SU-DHL-6 (cell line): Measurements from ENCODE around the gene SEMA3B.

ENCODE experiments used
- H2AFZ ChIP-seq: fragments of 200-600 bp; sonication (generic); 2 replicates; pipeline ENCODE4 v1.6.1; 2014; ENCODE audit warnings: low read depth, mild to moderate bottlenecking, moderate library complexity, mixed read lengths, antibody characterized with exemption, low read length; ENCODE audit not compliant: severe bottlenecking
- H3F3A ChIP-seq: fragments of 200-600 bp; shearing (Covaris generic); 2 replicates; pipeline ENCODE4 v1.6.0; 2016; ENCODE audit warnings: antibody characterized with exemption, mild to moderate bottlenecking; ENCODE audit not compliant: insufficient read depth
- H3K27ac ChIP-seq: fragments of 200-600 bp; sonication (generic); 2 replicates; pipeline ENCODE4 v1.5.1; 2016; ENCODE audit warnings: low read depth, mild to moderate bottlenecking, low read length, moderate library complexity, mixed read lengths
- H3K27me3 ChIP-seq: fragments of 200-600 bp; sonication (generic), shearing (Covaris generic); 2 replicates; pipeline ENCODE4 v1.6.0; 2014; ENCODE audit warnings: mild to moderate bottlenecking, low read length
- H3K36me3 ChIP-seq: fragments of 200-600 bp; sonication (generic); 2 replicates; pipeline ENCODE4 v1.6.1; 2014; ENCODE audit warnings: mild to moderate bottlenecking, low read length, mixed read lengths
- H3K4me2 ChIP-seq: fragments of 300-600, 200-600 bp; shearing (Covaris generic), sonication (generic); 2 replicates; pipeline ENCODE4 v1.6.0; 2014; ENCODE audit warnings: low read length, low read depth, mild to moderate bottlenecking; ENCODE audit not compliant: poor library complexity, severe bottlenecking
- H3K4me3 ChIP-seq: fragments of 200-600 bp; sonication (generic); 2 replicates; pipeline ENCODE4 v1.5.1; 2014; ENCODE audit warnings: antibody characterized with exemption, low read length, mild to moderate bottlenecking, mixed read lengths; ENCODE audit not compliant: insufficient read depth, poor library complexity, severe bottlenecking
- H3K79me2 ChIP-seq: fragments of 200-600 bp; sonication (generic); 2 replicates; pipeline ENCODE4 v1.6.1; 2014; ENCODE audit warnings: mild to moderate bottlenecking, low read length, moderate library complexity; ENCODE audit not compliant: insufficient read depth
- H3K9ac ChIP-seq: fragments of 200-600 bp; sonication (generic); 2 replicates; pipeline ENCODE4 v1.7.0; 2014; ENCODE audit warnings: mild to moderate bottlenecking, low read length
- H3K9me2 ChIP-seq: fragments of 200-600 bp; sonication (generic); replicated peaks from 2 replicates; pipeline ENCODE4 v1.6.1; 2014; ENCODE audit warnings: low read length; ENCODE audit not compliant: insufficient read depth
- H3K9me3 ChIP-seq: fragments of 200-600 bp; sonication (generic); 2 replicates; pipeline ENCODE4 v1.6.1; 2014; ENCODE audit warnings: low read length, mixed read lengths; ENCODE audit not compliant: insufficient read depth
- H4K20me1 ChIP-seq: fragments of 200-600 bp; sonication (generic); 2 replicates; pipeline ENCODE4 v1.6.1; 2014; ENCODE audit warnings: low read depth, mild to moderate bottlenecking, antibody characterized with exemption, low read length, moderate library complexity, mixed read lengths
- CTCF ChIP-seq: fragments of 200-600 bp; sonication (generic); IDR thresholded peaks from one replicate; pipeline ENCODE4 v1.5.1; 2017; ENCODE audit warnings: antibody characterized with exemption, mild to moderate bottlenecking, low read length, moderate library complexity; ENCODE audit not compliant: insufficient read depth, poor library complexity, severe bottlenecking
- EZH2phosphoT487 ChIP-seq: fragments of 200-600 bp; sonication (generic), shearing (Covaris generic); conservative IDR thresholded peaks from 2 replicates; pipeline ENCODE4 v1.6.1; 2018; ENCODE audit warnings: mild to moderate bottlenecking, antibody characterized with exemption, low read length, moderate library complexity, mixed read lengths

SEMA3B gene

DNA sequence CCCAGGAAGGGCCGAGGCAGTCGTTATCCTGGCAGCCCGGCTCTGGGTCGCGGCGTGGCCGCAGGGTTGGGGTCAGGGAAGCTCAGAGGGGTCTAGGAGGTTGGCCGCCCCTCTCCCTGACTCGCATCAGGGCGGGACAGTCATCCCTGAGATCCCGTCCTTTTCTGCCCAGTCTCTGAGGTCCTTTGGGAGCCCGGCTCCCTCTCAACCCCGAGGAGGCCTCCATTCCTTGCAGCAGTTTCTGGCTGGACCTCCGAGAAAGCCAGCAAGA, 53.1 kb downstream of the SEMA3B start:
- Histone ChIP-seq H3K9me2 (no peaks in the 10 kb centered on the region), H3K9me3 (no peaks in the 10 kb centered on the region), H3K9ac (0 out of 2 replicates have a peak overlapping the region, but pooled peaks have one; percentile 81), H3K27ac (no peak overlapping the region), H3K79me2 (peaks cover 4% of the 10 kb centered on the region), H4K20me1 (no peaks in the 10 kb centered on the region), H3F3A (no peaks in the 10 kb centered on the region), H3K36me3 (no peaks in the 10 kb centered on the region), H2AFZ (peak overlapping the region; percentile 96), H3K27me3 (no peaks in the 10 kb centered on the region), H3K4me2 (peak overlapping the region; percentile 92), H3K4me3 (peak overlapping the region; percentile 87)
- no peak for TF ChIP-seq CTCF
- no peak for TF ChIP-seq EZH2phosphoT487

DNA sequence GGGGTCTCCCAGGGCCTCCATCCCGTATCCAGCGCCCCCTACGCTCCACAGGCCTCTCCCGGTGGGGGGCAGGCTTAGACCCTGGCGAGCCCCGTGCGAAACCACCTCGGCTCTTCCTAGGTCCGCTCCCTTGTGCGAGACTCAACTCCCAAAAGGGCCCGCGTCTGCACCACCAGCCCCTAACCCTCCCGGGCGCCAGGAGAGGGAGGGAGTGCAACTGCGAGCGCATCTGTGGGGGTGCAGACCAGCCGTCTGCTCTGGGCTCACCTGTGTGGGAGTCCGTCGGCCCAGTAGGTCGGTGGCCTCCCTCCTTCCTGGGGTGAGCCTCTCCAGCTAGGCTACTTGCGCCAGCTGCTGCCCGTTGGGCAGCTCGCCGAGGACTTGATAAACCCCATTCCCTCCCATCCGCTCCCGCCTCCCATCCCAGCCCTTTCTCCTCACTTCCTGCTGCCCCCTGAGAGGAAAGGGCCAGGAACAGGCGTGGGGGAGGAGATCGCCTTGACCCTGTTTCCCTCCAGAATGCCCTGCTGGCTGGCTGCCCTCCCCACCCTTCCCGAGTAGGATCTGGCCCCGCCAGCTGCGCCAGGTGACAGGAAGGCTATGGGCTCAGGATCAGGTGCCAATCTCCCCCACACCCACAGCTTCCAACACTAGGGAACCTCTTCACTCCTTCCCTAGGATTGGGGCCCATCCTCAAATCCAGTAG, 53.6 kb downstream of the SEMA3B start, which contains the start of gene HYAL2:
Gene HYAL2, minus strand, starts transcription at position 360 of the 706 bp plus-strand sequence. CDS start 2,256 bp downstream, outside the sequence.
- peak within 1 kb of the TSS; percentile 81 for H3K9ac ChIP-seq
- peak within 1 kb of the TSS; percentile 80 for H3K27ac ChIP-seq
- H3K79me2 ChIP-seq: peaks cover 9% of the 10 kb centered on the region
- H3K4me3 ChIP-seq: peak within 1 kb of the TSS; percentile 87
- peak within 1 kb of the TSS; percentile 96 for H2AFZ ChIP-seq
- no peaks in the 10 kb centered on the region for H3F3A ChIP-seq
- peak within 1 kb of the TSS; percentile 92 for H3K4me2 ChIP-seq
- no peaks in the 10 kb centered on the region for H4K20me1 ChIP-seq
- H3K27me3 ChIP-seq: no peaks in the 10 kb centered on the region
- no peaks in the 10 kb centered on the region for H3K9me3 ChIP-seq
- H3K36me3 ChIP-seq: no peaks in the 10 kb centered on the region
- TF ChIP-seq CTCF (no peak), EZH2phosphoT487 (no peak)
- H3K9me2 ChIP-seq: no peaks in the 10 kb centered on the region

DNA sequence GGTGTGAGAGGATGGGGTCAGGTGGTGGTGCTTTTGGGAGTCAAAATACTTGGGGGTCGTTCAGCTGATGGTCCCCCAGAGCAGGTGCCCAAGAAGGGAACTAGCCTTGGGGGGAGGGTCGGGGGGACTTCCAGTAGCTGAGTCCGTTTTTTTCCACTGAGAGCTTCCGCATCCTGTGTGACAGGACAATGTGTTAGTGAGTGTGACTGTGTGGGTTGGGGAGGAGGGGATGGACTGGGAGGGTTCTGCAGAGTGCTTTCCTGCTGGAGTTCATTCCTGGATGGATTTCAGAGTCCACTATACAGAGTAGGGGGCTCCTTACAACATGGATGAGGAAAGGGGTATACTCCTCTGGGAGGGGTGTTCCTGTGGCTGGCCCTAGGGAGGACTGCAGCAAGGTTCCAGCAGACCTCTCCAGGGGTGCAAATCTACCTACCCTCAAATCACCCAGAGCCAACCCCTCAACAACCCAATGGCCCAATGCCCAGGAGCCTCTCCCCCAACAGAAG, 54.2 kb downstream of the SEMA3B start:
- Histone ChIP-seq H3K4me2 (no peak overlapping the region), H3K9ac (no peak overlapping the region), H3K4me3 (no peak overlapping the region), H3K27ac (no peak overlapping the region), H3K9me2 (no peaks in the 10 kb centered on the region), H2AFZ (no peak overlapping the region), H3K9me3 (no peaks in the 10 kb centered on the region), H3K79me2 (peaks cover 13% of the 10 kb centered on the region), H3F3A (no peaks in the 10 kb centered on the region), H4K20me1 (no peaks in the 10 kb centered on the region), H3K36me3 (no peaks in the 10 kb centered on the region), H3K27me3 (no peaks in the 10 kb centered on the region)
- TF ChIP-seq EZH2phosphoT487: no peak
- TF ChIP-seq CTCF: no peak
